HG02943 (cell line): ENCODE data around the gene UTS2R.
"Not testable (repeated sequence)": the region's sequence is repeated elsewhere in the genome, so short reads cannot be mapped to it uniquely, and the experiment has no call there.

ENCODE experiments used
- ATAC-seq: cut with Tn5 transposase; IDR thresholded peaks from one replicate; pipeline ENCODE4 v1.9.1; 2021; ENCODE audit warnings: mild to moderate bottlenecking, low read depth, moderate library complexity; ENCODE audit not compliant: unreplicated experiment

Gene UTS2R

GRCh38 chr17:82373072-82373452 lies 1.5 kb downstream of the UTS2R start:
- not testable (repeated sequence) for ATAC-seq

GRCh38 chr17:82373731-82374625 lies 2.4 kb downstream of the UTS2R start:
- ATAC-seq = no peak

GRCh38 chr17:82374626-82375331 lies 3.2 kb downstream of the UTS2R start:
- no peak for ATAC-seq

GRCh38 chr17:82375359-82376041 lies 3.9 kb downstream of the UTS2R start:
- ATAC-seq = no peak

GRCh38 chr17:82376042-82376730 lies 4.6 kb downstream of the UTS2R start:
- no peak for ATAC-seq

GRCh38 chr17:82377294-82377693 lies 5.7 kb downstream of the UTS2R start:
- ATAC-seq = not testable (repeated sequence)

GRCh38 chr17:82377924-82378740 lies 6.6 kb downstream of the UTS2R start:
- no peak for ATAC-seq

GRCh38 chr17:82378741-82379021 lies 7.1 kb downstream of the UTS2R start:
- no peak for ATAC-seq

- ATAC-seq = no peak
These were observed 9.5 kb downstream of the UTS2R start for GRCh38 chr17:82380860-82381702.

GRCh38 chr17:82381703-82382009 lies 10.1 kb downstream of the UTS2R start:
- ATAC-seq = not testable (repeated sequence)

- not testable (repeated sequence) for ATAC-seq
These were observed 10.8 kb downstream of the UTS2R start for GRCh38 chr17:82382220-82382932.

GRCh38 chr17:82382933-82383255 lies 11.3 kb downstream of the UTS2R start:
- ATAC-seq = no peak

GRCh38 chr17:82383411-82383810 lies 11.8 kb downstream of the UTS2R start:
- no peak for ATAC-seq

GRCh38 chr17:82384051-82384729 lies 12.6 kb downstream of the UTS2R start:
- ATAC-seq = no peak

GRCh38 chr17:82384730-82385481 lies 13.3 kb downstream of the UTS2R start:
- ATAC-seq = no peak

GRCh38 chr17:82385559-82386254 lies 14.1 kb downstream of the UTS2R start:
- no peak for ATAC-seq

GRCh38 chr17:82386255-82386831 lies 14.8 kb downstream of the UTS2R start:
- no peak for ATAC-seq
